Liver (tissue), 9 donors: ENCODE measurements around the gene SPECC1. TPM values are rescaled to one million over a fixed set of nuclear protein-coding genes. Genes with fewer than 3 reads are reported as not detected.

Experiments
- DNase-seq: peaks from one replicate; pipeline ENCODE4 v3.0.0-alpha.2; 2017; ENCODE audit warnings: low spot score
- H3K27ac ChIP-seq, 2 donors: one replicate each; pipeline ENCODE4 v1.7.0; 2013; ENCODE audit warnings: inconsistent platforms in 2 of 2, low read length in 2 of 2, control low read depth in 1 of 2, low read depth in 1 of 2, mild to moderate bottlenecking in 1 of 2
- H3K27me3 ChIP-seq, 4 donors: one replicate each; pipeline versions ENCODE4 v1.6.1 to v1.7.0; 2013; ENCODE audit warnings: low read length in 3 of 4, inconsistent platforms in 1 of 4, mild to moderate bottlenecking in 1 of 4, moderate library complexity in 1 of 4; ENCODE audit not compliant: control insufficient read depth in 4 of 4, insufficient read depth in 4 of 4
- H3K36me3 ChIP-seq, 4 donors: one replicate each; pipeline versions ENCODE4 v1.6.1 to v1.7.0; 2013; ENCODE audit warnings: low read length in 3 of 4, mild to moderate bottlenecking in 3 of 4, low read depth in 1 of 4, moderate library complexity in 1 of 4; ENCODE audit not compliant: control insufficient read depth in 4 of 4, insufficient read depth in 3 of 4
- H3K4me1 ChIP-seq, 4 donors: one replicate each; pipeline versions ENCODE4 v1.6.1 to v1.7.0; 2013; ENCODE audit warnings: low read length in 3 of 4, mild to moderate bottlenecking in 3 of 4, moderate library complexity in 1 of 4; ENCODE audit not compliant: control insufficient read depth in 4 of 4, insufficient read depth in 4 of 4
- H3K4me3 ChIP-seq, 3 donors: one replicate each; pipeline versions ENCODE4 v1.6.1 to v1.7.0; 2013; ENCODE audit warnings: low read length in 3 of 3, control low read depth in 1 of 3, low read depth in 1 of 3, mild to moderate bottlenecking in 1 of 3
- H3K9ac ChIP-seq, 2 donors: one replicate each; pipeline ENCODE4 v1.7.0; 2013; ENCODE audit warnings: low read length in 2 of 2, mild to moderate bottlenecking in 2 of 2, moderate library complexity in 2 of 2, control low read depth in 1 of 2, low read depth in 1 of 2
- H3K9me3 ChIP-seq, 4 donors: one replicate each; pipeline versions ENCODE4 v1.6.1 to v1.7.0; 2013; ENCODE audit warnings: low read length in 3 of 4; ENCODE audit not compliant: control insufficient read depth in 4 of 4
- ATF3 ChIP-seq: IDR thresholded peaks from 2 replicates; pipeline ENCODE4 v1.6.1; 2016; ENCODE audit warnings: antibody characterized with exemption
- CTCF ChIP-seq: fragments of 150-350 bp; IDR thresholded peaks from 2 replicates; pipeline ENCODE4 v1.5.1; 2017; ENCODE audit warnings: improper control_type of control experiment, low read depth, low read length; ENCODE audit not compliant: missing input control
- EGR1 ChIP-seq, 2 donors: IDR thresholded peaks; 2 replicates each; pipeline ENCODE4 v1.6.1; 2016 to 2018; ENCODE audit warnings: antibody characterized with exemption in 2 of 2, low read depth in 2 of 2
- FOXA1 ChIP-seq: IDR thresholded peaks from 2 replicates; pipeline ENCODE4 v1.6.1; 2016; ENCODE audit warnings: antibody characterized with exemption
- FOXA2 ChIP-seq: IDR thresholded peaks from 2 replicates; pipeline ENCODE4 v1.6.1; 2016; ENCODE audit warnings: antibody characterized with exemption
- GABPA ChIP-seq, 2 donors: IDR thresholded peaks in 1 of 2; conservative IDR thresholded peaks in 1 of 2; 2 replicates each; pipeline ENCODE4 v1.6.1; 2016; ENCODE audit warnings: antibody characterized with exemption in 2 of 2, mild to moderate bottlenecking in 1 of 2, moderate library complexity in 1 of 2
- HNF4A ChIP-seq, 2 donors: conservative IDR thresholded peaks; 2 replicates each; pipeline ENCODE4 v1.6.1; 2016; ENCODE audit warnings: antibody characterized with exemption in 2 of 2, mild to moderate bottlenecking in 2 of 2
- HNF4G ChIP-seq: IDR thresholded peaks from 2 replicates; pipeline ENCODE4 v1.6.1; 2016; ENCODE audit warnings: antibody characterized with exemption
- JUND ChIP-seq, 2 donors: IDR thresholded peaks; 2 replicates each; pipeline ENCODE4 v1.6.1; 2016; ENCODE audit warnings: antibody characterized with exemption in 2 of 2
- MAX ChIP-seq: IDR thresholded peaks from 2 replicates; pipeline ENCODE4 v1.6.1; 2016; ENCODE audit warnings: antibody characterized with exemption
- NR2F2 ChIP-seq: IDR thresholded peaks from 2 replicates; pipeline ENCODE4 v1.6.1; 2016; ENCODE audit warnings: antibody characterized with exemption
- RAD21 ChIP-seq, 2 donors: IDR thresholded peaks; 2 replicates each; pipeline ENCODE4 v1.6.1; 2016; ENCODE audit warnings: antibody characterized with exemption in 2 of 2, mild to moderate bottlenecking in 2 of 2
- REST ChIP-seq: IDR thresholded peaks from 2 replicates; pipeline ENCODE4 v1.6.1; 2016; ENCODE audit warnings: antibody characterized with exemption, mild to moderate bottlenecking
- RXRA ChIP-seq, 2 donors: IDR thresholded peaks; 2 replicates each; pipeline ENCODE4 v1.6.1; 2017 to 2018; ENCODE audit warnings: antibody characterized with exemption in 2 of 2, mild to moderate bottlenecking in 1 of 2
- SP1 ChIP-seq: IDR thresholded peaks from 2 replicates; pipeline ENCODE4 v1.6.1; 2018; ENCODE audit warnings: antibody characterized with exemption, mild to moderate bottlenecking
- TAF1 ChIP-seq: conservative IDR thresholded peaks from 2 replicates; pipeline ENCODE4 v1.6.1; 2016; ENCODE audit warnings: antibody characterized with exemption, mild to moderate bottlenecking
- YY1 ChIP-seq: IDR thresholded peaks from 2 replicates; pipeline ENCODE4 v1.6.1; 2016; ENCODE audit warnings: antibody characterized with exemption, mild to moderate bottlenecking
- ZBTB33 ChIP-seq: IDR thresholded peaks from 2 replicates; pipeline ENCODE4 v1.6.1; 2016; ENCODE audit warnings: antibody characterized with exemption
- WGBS: extraction: QIAGEN DNeasy Blood & Tissue Kit; methylation state at CpG from one replicate; pipeline ENCODE4 v1.1.7; 2013; 5-methylcytosine and 5-hydroxymethylcytosine counted together
- polyA plus RNA-seq, 2 donors: library from polyadenylated mRNA; stranded (reverse) in 1 of 2; unstranded in 1 of 2; fragments of 200-250 nt in 1 of 2; fragments of >200 nt in 1 of 2; fragmentation: Nextera tagmentation in 1 of 2; extraction: Ambion mirVana in 1 of 2; gene quantifications; one replicate each; pipeline versions ENCODE4 v1.2.1 to v1.2.3, GENCODE V29; 2013 to 2015
- total RNA-seq, 2 donors: library from RNA; depleted of rRNA; stranded (reverse); fragments of >200 nt; gene quantifications; one replicate each; pipeline ENCODE4 v1.2.3, GENCODE V29; 2014
- donor health status: healthy.
- donor health status: healthy.
- donor health status: healthy.
- donor health status: healthy.
- donor health status: healthy.

The SPECC1 gene
- total and polyA plus RNA-seq, 4 donors, result 0.36 to 70.3 (median 1.8) TPM

GRCh38 chr17:20273741-20274500 lies 264.8 kb downstream of the SPECC1 start:
- Histone ChIP-seq H3K27ac (no peak overlapping the region), H3K4me3 (no peak overlapping the region), H3K9me3 (no peaks in the 10 kb centered on the region), H3K36me3 (no peaks in the 10 kb centered on the region), H3K27me3 (no peaks in the 10 kb centered on the region), H3K9ac (no peak overlapping the region), H3K4me1 (no peaks in the 10 kb centered on the region)
- no peak for TF ChIP-seq NR2F2
- no peak for TF ChIP-seq CTCF
- TF ChIP-seq GABPA (IDR thresholded peaks at IDR 0.05 in 1 of 2, conservative IDR thresholded peaks at IDR 0.05 in 1 of 2), result no peak
- no peak for TF ChIP-seq HNF4A (conservative IDR thresholded peaks at IDR 0.05)
- DNase-seq, result no peak
- WGBS, result 87% methylated on average over 8 of the region's 8 CpGs

GRCh38 chr17:20275653-20276052 lies 266.5 kb downstream of the SPECC1 start:
- Histone ChIP-seq H3K27ac (no peak overlapping the region), H3K4me3 (no peak overlapping the region), H3K4me1 (no peaks in the 10 kb centered on the region), H3K27me3 (no peaks in the 10 kb centered on the region), H3K9me3 (no peaks in the 10 kb centered on the region), H3K36me3 (no peaks in the 10 kb centered on the region), H3K9ac (no peak overlapping the region)
- no peak for DNase-seq
- no peak for TF ChIP-seq TAF1
- TF ChIP-seq SP1, result no peak
- no peak for TF ChIP-seq ZBTB33
- no peak for TF ChIP-seq HNF4G
- no peak for TF ChIP-seq HNF4A (conservative IDR thresholded peaks at IDR 0.05)
- no peak for TF ChIP-seq CTCF
- TF ChIP-seq NR2F2, result no peak
- TF ChIP-seq EGR1 (IDR thresholded peaks at IDR 0.05; ENCODE audit: low read depth in 2 of 2), result no peak
- no peak for TF ChIP-seq RXRA (IDR thresholded peaks at IDR 0.05)
- no peak for TF ChIP-seq GABPA (IDR thresholded peaks at IDR 0.05 in 1 of 2, conservative IDR thresholded peaks at IDR 0.05 in 1 of 2)
- no peak for TF ChIP-seq MAX
- TF ChIP-seq FOXA1, result no peak
- TF ChIP-seq ATF3, result no peak
- TF ChIP-seq FOXA2, result no peak
- TF ChIP-seq REST, result no peak
- TF ChIP-seq RAD21 (IDR thresholded peaks at IDR 0.05), result no peak
- TF ChIP-seq JUND (IDR thresholded peaks at IDR 0.05), result no peak
- TF ChIP-seq YY1, result no peak
- 90% methylated on average over 2 of the region's 2 CpGs for WGBS
